Bronchial epithelial cell (primary cell): ENCODE data around the gene CACNG6. TPM values are rescaled to one million over a fixed set of nuclear protein-coding genes. Genes with fewer than 3 reads are reported as not detected.

Experiments
- DNase-seq: peaks from one replicate; pipeline ENCODE4 v3.0.0-alpha.2; 2010; ENCODE audit warnings: low read depth
- FAIRE-seq: peaks from 2 replicates; lab custom pipeline; 2011; peaks lifted over from hg19 to GRCh38; lab: Jason Lieb, UNC
- H3K27me3 ChIP-seq: 2 replicates; pipeline ENCODE4 v1.5.1; 2011; ENCODE audit warnings: low read length; ENCODE audit not compliant: control insufficient read depth, insufficient read depth
- H3K36me3 ChIP-seq: 2 replicates; pipeline ENCODE4 v1.5.1; 2011; ENCODE audit warnings: low read length; ENCODE audit not compliant: control insufficient read depth, insufficient read depth
- H3K4me3 ChIP-seq: 2 replicates; pipeline ENCODE4 v1.5.1; 2011; ENCODE audit warnings: mild to moderate bottlenecking, low read depth, low read length, control low read depth
- CTCF ChIP-seq: IDR thresholded peaks from 2 replicates; pipeline ENCODE4 v1.5.1; 2011; ENCODE audit warnings: mild to moderate bottlenecking, moderate library complexity, low read length, control low read depth, inconsistent platforms; ENCODE audit not compliant: insufficient read depth, severe bottlenecking
- total RNA-seq: library from RNA; depleted of rRNA; stranded (reverse); fragments of >200 nt; gene quantifications from 2 replicates; pipeline ENCODE4 v1.2.1, GENCODE V29; 2014

CACNG6 gene
- total RNA-seq, 1 donor from 2014 or later = 0.26 TPM

GRCh38 chr19:54041969-54042606 is 50.7 kb downstream of the CACNG6 start:
- FAIRE-seq (no peak), DNase-seq (no peak)
- Histone ChIP-seq H3K4me3 (no peak overlapping the region), H3K36me3 (no peaks in the 10 kb centered on the region), H3K27me3 (no peaks in the 10 kb centered on the region)
- TF ChIP-seq CTCF = no peak

GRCh38 chr19:54042989-54043388 is 51.6 kb downstream of the CACNG6 start:
- no peak for FAIRE-seq
- no peak for TF ChIP-seq CTCF
- no peak overlapping the region for H3K4me3 ChIP-seq
- H3K36me3 ChIP-seq = no peaks in the 10 kb centered on the region
- H3K27me3 ChIP-seq = no peaks in the 10 kb centered on the region
- no peak for DNase-seq

GRCh38 chr19:54045771-54046170 is 54.3 kb downstream of the CACNG6 start:
- no peak for TF ChIP-seq CTCF
- Histone ChIP-seq H3K27me3 (no peaks in the 10 kb centered on the region), H3K4me3 (no peak overlapping the region), H3K36me3 (no peaks in the 10 kb centered on the region)
- no peak for DNase-seq
- no peak for FAIRE-seq

- FAIRE-seq = no peak
- Histone ChIP-seq H3K4me3 (no peak overlapping the region), H3K36me3 (no peaks in the 10 kb centered on the region), H3K27me3 (no peaks in the 10 kb centered on the region)
- DNase-seq = no peak
- TF ChIP-seq CTCF = no peak
Observed at GRCh38 chr19:54047616-54048015, 56.2 kb downstream of the CACNG6 start.

Other genes starting within 250 kb of the CACNG6 start
- gene NLRP12, start 167.3 kb upstream of the CACNG6 start, total RNA-seq = under 0.01 TPM in 1 of 2 replicates, not detected in the other
- 1.3 and 1.4 TPM in 2 replicates for gene MYADM, start 123.8 kb upstream of the CACNG6 start, total RNA-seq
- not detected in 2 replicates for gene PRKCG, start 109.4 kb upstream of the CACNG6 start, total RNA-seq
- gene CACNG7, start 82.4 kb upstream of the CACNG6 start, total RNA-seq = not detected in 2 replicates
- not detected in 2 replicates for gene CACNG8, start 28.7 kb upstream of the CACNG6 start, total RNA-seq
- gene VSTM1, start 72.3 kb downstream of the CACNG6 start, total RNA-seq = not detected in 2 replicates
- not detected in 2 replicates for gene TARM1, start 89.7 kb downstream of the CACNG6 start, total RNA-seq
- 0.64 and 0.79 TPM in 2 replicates for gene OSCAR, start 109.2 kb downstream of the CACNG6 start, total RNA-seq
- 6.1 and 16.0 TPM in 2 replicates for gene NDUFA3, start 111.2 kb downstream of the CACNG6 start, total RNA-seq
- gene TFPT, start 124.0 kb downstream of the CACNG6 start, total RNA-seq = 6.1 and 11.3 TPM in 2 replicates
- 37.8 and 47.1 TPM in 2 replicates for gene PRPF31, start 124.1 kb downstream of the CACNG6 start, total RNA-seq
- gene CNOT3, start 146.1 kb downstream of the CACNG6 start, total RNA-seq = 6.1 and 11.4 TPM in 2 replicates
- gene LENG1, start 168.1 kb downstream of the CACNG6 start, total RNA-seq = 9.7 and 13.4 TPM in 2 replicates
- 23.2 and 25.0 TPM in 2 replicates for gene TMC4, start 181.5 kb downstream of the CACNG6 start, total RNA-seq
- 6.8 and 10.6 TPM in 2 replicates for gene MBOAT7, start 197.9 kb downstream of the CACNG6 start, total RNA-seq
- 47.9 and 50.2 TPM in 2 replicates for gene TSEN34, start 199.7 kb downstream of the CACNG6 start, total RNA-seq
- gene RPS9, start 209.2 kb downstream of the CACNG6 start, total RNA-seq = 2,761 and 3,132 TPM in 2 replicates
- gene LILRB3, start 231.4 kb downstream of the CACNG6 start, total RNA-seq = not detected in 2 replicates